Heart right ventricle (tissue), 16 donors: Measurements from ENCODE around the gene GPALPP1. TPM values are rescaled to one million over a fixed set of nuclear protein-coding genes. Genes with fewer than 3 reads are reported as not detected.
"Not testable (repeated sequence)": the region's sequence is repeated elsewhere in the genome, so short reads cannot be mapped to it uniquely, and the experiment has no call there.

Experiments used
- ATAC-seq, 8 donors: fragments of 200-7000 bp; cut with Tn5 transposase; one replicate each; pipeline ENCODE4 v1.9.1; 2020; ENCODE audit warnings: mild to moderate bottlenecking in 8 of 8, moderate library complexity in 8 of 8, moderate number of reproducible peaks in 1 of 8
- DNase-seq, 2 donors: peaks; one replicate each; pipeline ENCODE4 v3.0.0-alpha.2; 2020
- H3K27ac ChIP-seq, 10 donors: fragments of 200-600 bp; sonication (generic) in 2 of 10; one replicate each; pipeline versions ENCODE4 v1.5.0 to v1.8.0; 2020 to 2022; ENCODE audit warnings: mild to moderate bottlenecking in 3 of 10
- H3K27me3 ChIP-seq, 7 donors: fragments of 200-600 bp; one replicate each; pipeline ENCODE4 v1.8.0; 2021 to 2022; ENCODE audit warnings: mild to moderate bottlenecking in 2 of 7
- H3K36me3 ChIP-seq, 9 donors: fragments of 200-600 bp; sonication (generic) in 1 of 9; one replicate each; pipeline versions ENCODE4 v1.5.0 to v1.8.0; 2020 to 2022; ENCODE audit warnings: mild to moderate bottlenecking in 2 of 9
- H3K4me1 ChIP-seq, 9 donors: fragments of 200-600 bp; sonication (generic) in 1 of 9; one replicate each; pipeline versions ENCODE4 v1.5.0 to v1.8.0; 2020 to 2022; ENCODE audit warnings: mild to moderate bottlenecking in 4 of 9
- H3K4me3 ChIP-seq, 10 donors: fragments of 200-600 bp; sonication (generic) in 2 of 10; one replicate each; pipeline versions ENCODE4 v1.5.0 to v1.8.0; 2020 to 2022; ENCODE audit warnings: mild to moderate bottlenecking in 7 of 10, moderate library complexity in 2 of 10
- H3K9me3 ChIP-seq, 11 donors: fragments of 200-600 bp in 10 of 11; sonication (generic) in 2 of 11; one replicate each; pipeline versions ENCODE4 v1.5.0 to v1.8.0; 2013 to 2022; ENCODE audit warnings: mild to moderate bottlenecking in 2 of 11, control low read depth in 1 of 11, moderate library complexity in 1 of 11
- WGBS, 2 donors: extraction: QIAGEN DNeasy Blood & Tissue Kit; methylation state at CpG; one replicate each; pipeline ENCODE4 v1.1.7; 2013; ENCODE audit warnings: inconsistent platforms in 1 of 2; 5-methylcytosine and 5-hydroxymethylcytosine counted together
- intact Hi-C, 10 donors: fragments of 100-400 bp; cut with DNase I; formaldehyde crosslinking; loops; one replicate each; pipeline versions ENCODE4 v1.11.1 to v1.14.2; 2022
- polyA plus RNA-seq, 2 donors: library from polyadenylated mRNA; stranded (reverse); fragments of 200-250 nt; gene quantifications; one replicate each; pipeline ENCODE4 v1.2.3, GENCODE V29; 2013
- total RNA-seq, 10 donors: library from RNA; stranded (reverse); fragmentation: NEBNext Ultra II Directional in 3 of 10; extraction: Animal tissue kit (Norgen Biotek cat#: 25700) in 3 of 10; gene quantifications; one replicate each; pipeline versions ENCODE4 v1.2.1 to v1.2.4, GENCODE V29; 2021 to 2023
- TF ChIP-seq, protein P1 (sequence below), 9 donors: fragments of 200-600 bp; sonication (generic) in 2 of 9; IDR thresholded peaks; one replicate each; pipeline versions ENCODE4 v1.5.0 to v1.8.0; 2021 to 2022; ENCODE audit warnings: antibody characterized with exemption in 9 of 9, mild to moderate bottlenecking in 5 of 9, moderate library complexity in 1 of 9
- donor health status: Arrhythmogenic right ventricular cardiomyopathy.
- donor health status: ischemic (EF 13 %, LVEDD 7.1; RV severe dilation, severe dysfunction).
- donor health status: healthy with polysubstance abuse.
- donor health status: DM: no; HTN: yes; CAD: no.
- donor health status: DM: no; HTN: no; CAD: no.
- donor health status: ischemic (EF 25% LVEDD 6.9; RV normal size, moderate dysfunction).
- donor health status: ischemic (EF 25% LVEDD 5.7; RV mildly dilated, moderate dysfunction).
- donor health status: healthy.
- donor health status: DM: yes; HTN: yes; CAD: no.
- donor health status: Ischemic cardiomyopathy.
- donor health status: ischemic (EF 35%, LVEDD 5.7; RV mildly dilated, moderate dysfunction).
- donor health status: nonischemic (EF 11% LVEDD 7.7; RV severe dilation, severe dysfunction).
- donor health status: DM: yes; HTN: yes; CAD: no.
- donor health status: PGD.
- donor health status: ischemic (EF 29% LVEDD 5.4; RV normal size, mild dysfunction).
- donor health status: nonischemic (EF 23%, LVEDD 6.1; RV moderate dilation, normal function).

The GPALPP1 gene
- total and polyA plus RNA-seq, 12 donors, result 5.7 to 16.5 (median 12.2) TPM

DNA sequence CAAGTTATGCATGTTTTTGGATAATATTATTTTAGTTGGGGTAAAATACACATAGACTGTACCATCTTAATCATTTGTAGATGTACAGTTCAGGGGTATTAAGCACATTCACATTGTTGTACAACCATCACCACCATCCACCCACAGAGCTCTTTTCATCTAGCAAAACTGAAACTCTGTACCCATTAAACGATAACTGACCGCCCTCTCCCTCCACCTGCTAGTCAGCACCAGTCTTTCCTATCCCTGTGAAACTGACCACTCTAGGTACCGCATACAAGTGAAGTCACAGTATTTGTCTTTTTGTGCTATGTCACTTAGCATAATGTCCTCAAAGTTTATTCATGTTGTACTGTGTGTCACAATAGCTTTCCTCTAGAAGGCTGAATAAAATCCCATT lies 70.7 kb downstream of the GPALPP1 start:
- no peak for DNase-seq
- H3K27ac ChIP-seq, result no peak overlapping the region
- no peak overlapping the region for H3K4me3 ChIP-seq
- H3K9me3 ChIP-seq, result no peaks in the 10 kb centered on the region
- 92 to 93% methylated on average over 3 of the region's 3 CpGs for WGBS, 2 donors
- ATAC-seq, result no peak
- peaks cover 0 to 17% (median 8%) of the 10 kb centered on the region in 9 donors for H3K4me1 ChIP-seq
- H3K36me3 ChIP-seq, result no peaks in the 10 kb centered on the region
- intact Hi-C loops, result no loop called here
- TF ChIP-seq, protein P1, sequence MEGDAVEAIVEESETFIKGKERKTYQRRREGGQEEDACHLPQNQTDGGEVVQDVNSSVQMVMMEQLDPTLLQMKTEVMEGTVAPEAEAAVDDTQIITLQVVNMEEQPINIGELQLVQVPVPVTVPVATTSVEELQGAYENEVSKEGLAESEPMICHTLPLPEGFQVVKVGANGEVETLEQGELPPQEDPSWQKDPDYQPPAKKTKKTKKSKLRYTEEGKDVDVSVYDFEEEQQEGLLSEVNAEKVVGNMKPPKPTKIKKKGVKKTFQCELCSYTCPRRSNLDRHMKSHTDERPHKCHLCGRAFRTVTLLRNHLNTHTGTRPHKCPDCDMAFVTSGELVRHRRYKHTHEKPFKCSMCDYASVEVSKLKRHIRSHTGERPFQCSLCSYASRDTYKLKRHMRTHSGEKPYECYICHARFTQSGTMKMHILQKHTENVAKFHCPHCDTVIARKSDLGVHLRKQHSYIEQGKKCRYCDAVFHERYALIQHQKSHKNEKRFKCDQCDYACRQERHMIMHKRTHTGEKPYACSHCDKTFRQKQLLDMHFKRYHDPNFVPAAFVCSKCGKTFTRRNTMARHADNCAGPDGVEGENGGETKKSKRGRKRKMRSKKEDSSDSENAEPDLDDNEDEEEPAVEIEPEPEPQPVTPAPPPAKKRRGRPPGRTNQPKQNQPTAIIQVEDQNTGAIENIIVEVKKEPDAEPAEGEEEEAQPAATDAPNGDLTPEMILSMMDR (IDR thresholded peaks at IDR 0.05), result no peak
- H3K27me3 ChIP-seq, result peaks cover 0 to 6% (median 0%) of the 10 kb centered on the region in 7 donors

DNA sequence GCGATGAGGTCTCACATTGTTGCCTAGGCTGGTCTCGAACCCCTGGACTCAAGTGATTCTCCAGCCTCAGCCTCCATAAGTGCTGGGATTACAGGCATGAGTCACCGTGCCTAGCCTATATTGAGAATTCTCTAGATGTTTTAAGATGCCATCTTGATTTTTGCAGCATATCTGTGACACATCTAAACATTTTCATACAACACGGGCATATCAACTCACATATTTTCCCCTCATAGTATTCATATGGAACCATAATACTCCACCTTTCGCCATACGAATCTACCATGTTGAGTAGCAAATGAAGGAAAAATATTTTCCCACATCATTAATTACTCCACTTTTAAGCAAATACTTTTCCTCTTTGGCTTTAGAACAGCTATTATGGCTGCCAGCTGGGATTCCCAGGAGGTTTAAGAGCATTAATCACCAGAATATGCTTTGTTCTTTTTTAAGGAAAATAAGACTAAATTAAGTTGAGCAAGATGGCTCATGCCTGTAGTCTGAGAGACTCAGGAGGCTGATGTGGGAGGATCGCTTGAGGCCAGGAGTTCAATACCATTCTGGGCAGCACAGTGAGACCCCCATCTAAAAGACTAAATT lies 74.0 kb downstream of the GPALPP1 start:
- H3K27me3 ChIP-seq, result peaks cover 0 to 6% (median 0%) of the 10 kb centered on the region in 7 donors
- H3K36me3 ChIP-seq, result no peaks in the 10 kb centered on the region
- H3K27ac ChIP-seq, result no peak overlapping the region
- WGBS, 2 donors, result 79 to 81% methylated on average over 7 of the region's 7 CpGs
- DNase-seq (no peak), ATAC-seq (no peak)
- intact Hi-C loops, result no loop called here
- H3K9me3 ChIP-seq, result no peaks in the 10 kb centered on the region
- H3K4me1 ChIP-seq, result no peaks in the 10 kb centered on the region
- H3K4me3 ChIP-seq, result no peak overlapping the region
- TF ChIP-seq, protein P1 (IDR thresholded peaks at IDR 0.05), result no peak

DNA sequence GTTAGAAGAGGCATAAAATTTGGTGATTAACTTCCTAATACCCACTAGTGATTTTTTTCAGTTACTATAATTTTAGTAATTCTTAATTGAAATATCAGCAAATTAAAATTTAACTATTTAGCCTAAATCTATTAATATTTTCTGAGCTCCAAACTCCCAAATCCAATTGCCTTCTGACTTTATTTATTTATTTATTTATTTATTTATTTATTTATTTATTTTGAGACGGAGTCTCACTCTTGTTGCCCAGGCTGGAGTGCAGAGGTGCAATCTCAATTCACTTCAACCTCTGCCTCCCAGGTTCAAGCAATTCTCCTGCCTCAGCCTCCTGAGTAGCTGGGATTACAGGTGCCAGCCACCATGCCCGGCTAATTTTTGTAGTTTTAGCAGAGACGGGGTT lies 74.6 kb downstream of the GPALPP1 start:
- H3K9me3 ChIP-seq, H3K4me1 ChIP-seq, intact Hi-C loops, H3K27ac ChIP-seq, H3K4me3 ChIP-seq, H3K27me3 ChIP-seq, ATAC-seq, H3K36me3 ChIP-seq, DNase-seq: not testable (repeated sequence)
- WGBS, 2 donors, result 95 to 98% methylated on average over 3 of the region's 3 CpGs

DNA sequence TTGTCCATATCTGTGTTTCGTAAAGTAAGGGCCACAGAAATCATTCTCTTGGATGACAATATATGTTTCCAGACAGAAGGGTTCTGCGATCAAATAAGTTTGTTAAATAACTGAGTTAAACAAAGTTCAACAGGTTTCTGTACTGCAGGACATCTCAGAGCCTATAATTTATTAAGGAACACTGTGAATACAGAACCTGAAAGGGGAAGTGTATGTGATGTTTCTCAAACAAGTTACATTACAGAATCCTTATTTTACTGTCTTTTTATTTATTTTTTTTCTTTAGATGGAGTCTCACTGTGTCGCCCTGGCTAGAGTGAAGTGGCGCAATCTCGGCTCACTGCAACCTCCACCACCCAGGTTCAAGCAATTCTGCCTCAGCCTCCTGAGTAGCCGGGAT lies 75.6 kb downstream of the GPALPP1 start:
- H3K27me3 ChIP-seq, result peaks cover 0 to 6% (median 0%) of the 10 kb centered on the region in 7 donors
- WGBS, 2 donors, result 92 to 93% methylated on average over 6 of the region's 6 CpGs
- TF ChIP-seq, protein P1 (IDR thresholded peaks at IDR 0.05), result no peak
- DNase-seq, result no peak
- H3K9me3 ChIP-seq, result no peaks in the 10 kb centered on the region
- intact Hi-C loops, result no loop called here
- no peak overlapping the region for H3K4me3 ChIP-seq
- no peaks in the 10 kb centered on the region for H3K4me1 ChIP-seq
- H3K36me3 ChIP-seq, result no peaks in the 10 kb centered on the region
- H3K27ac ChIP-seq, result no peak overlapping the region
- ATAC-seq, result no peak
